ENCODE measurements around the gene CDK6. TPM values are rescaled to one million over a fixed set of nuclear protein-coding genes. Genes with fewer than 3 reads are reported as not detected.
A peak's percentile ranks its signal among the peaks of the same experiment; 100 is the strongest.

Gene CDK6
- total and polyA plus RNA-seq, 9 of the 15 experiments (the other 6 are each of a cell fraction or from before 2014, with no cell fraction given) = 7.6 to 109 (median 44.4) TPM

DNA sequence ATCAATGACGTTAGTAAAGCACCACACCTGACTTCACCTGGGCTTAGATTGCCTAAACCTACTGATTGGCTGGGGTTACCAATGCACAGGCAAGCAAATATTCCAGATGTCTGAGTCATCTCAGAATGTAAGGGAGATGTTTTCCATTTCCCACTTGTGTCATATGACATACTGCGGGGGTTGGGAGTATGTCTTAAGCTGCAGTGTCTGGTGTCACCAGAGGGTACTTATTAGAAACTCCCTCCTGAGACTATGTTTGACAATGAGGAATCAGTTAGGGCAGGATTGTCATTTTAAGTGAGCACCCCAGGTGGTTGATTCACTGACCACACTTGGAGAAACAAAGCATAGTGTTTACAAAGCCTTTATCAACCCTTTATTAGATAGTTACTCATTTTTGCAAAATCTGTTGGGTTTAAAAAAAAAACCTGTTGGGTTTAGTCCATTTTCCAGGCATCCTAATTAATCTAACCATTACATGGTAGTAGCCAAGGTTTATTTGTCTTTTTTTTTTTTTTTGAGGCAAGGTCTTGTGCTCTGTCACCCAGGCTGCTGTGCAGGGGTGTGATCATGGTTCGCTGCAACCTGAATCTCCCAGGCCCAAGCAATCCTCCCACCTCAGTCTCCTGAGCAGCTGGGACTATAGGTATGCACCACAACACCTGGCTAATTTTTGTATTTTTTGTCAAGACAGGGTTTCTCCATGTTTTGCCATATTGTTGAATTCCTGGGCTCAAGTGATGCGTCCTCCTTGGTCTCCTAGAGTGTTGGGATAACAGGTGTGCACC is 72.5 kb downstream of the CDK6 start (continued):
- no peak for TF ChIP-seq SRSF7 (optimal IDR thresholded peaks at IDR 0.05; ENCODE audit: low read depth, low read length)
- TF ChIP-seq MXI1 (IDR thresholded peaks at IDR 0.05; ENCODE audit: low read depth, low read length) = no peak
- TF ChIP-seq HDAC6 (IDR thresholded peaks at IDR 0.05; ENCODE audit: low read depth, low read length) = no peak
- TF ChIP-seq ZNF165 (CRISPR knock-in tag; IDR thresholded peaks at IDR 0.05; ENCODE audit: borderline replicate concordance) = no peak
- no peak for TF ChIP-seq GATAD2A (IDR thresholded peaks at IDR 0.05)
- no peak for TF ChIP-seq ZNF507 (tag; conservative IDR thresholded peaks at IDR 0.05)
- peak; percentile 79 for TF ChIP-seq FOSL1 (tag; conservative IDR thresholded peaks at IDR 0.05)
- TF ChIP-seq, protein P1, sequence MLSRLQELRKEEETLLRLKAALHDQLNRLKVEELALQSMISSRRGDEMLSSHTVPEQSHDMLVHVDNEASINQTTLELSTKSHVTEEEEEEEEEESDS (CRISPR knock-in tag; IDR thresholded peaks at IDR 0.05) = no peak
- TF ChIP-seq, protein P2, sequence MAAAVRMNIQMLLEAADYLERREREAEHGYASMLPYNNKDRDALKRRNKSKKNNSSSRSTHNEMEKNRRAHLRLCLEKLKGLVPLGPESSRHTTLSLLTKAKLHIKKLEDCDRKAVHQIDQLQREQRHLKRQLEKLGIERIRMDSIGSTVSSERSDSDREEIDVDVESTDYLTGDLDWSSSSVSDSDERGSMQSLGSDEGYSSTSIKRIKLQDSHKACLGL (CRISPR knock-in tag; IDR thresholded peaks at IDR 0.05; ENCODE audit: borderline replicate concordance, poor library complexity, severe bottlenecking) = no peak
- TF ChIP-seq ZBTB8A (IDR thresholded peaks at IDR 0.05; ENCODE audit: partially characterized antibody) = no peak
- TF ChIP-seq ZNF311 (CRISPR knock-in tag; IDR thresholded peaks at IDR 0.05) = no peak
- TF ChIP-seq GABPB1 (CRISPR knock-in tag; IDR thresholded peaks at IDR 0.05) = no peak
- no peak for TF ChIP-seq HSF4 (CRISPR knock-in tag; IDR thresholded peaks at IDR 0.05; ENCODE audit: borderline replicate concordance)
- TF ChIP-seq BHLHE40 (IDR thresholded peaks at IDR 0.05; ENCODE audit: low read length) = no peak
- TF ChIP-seq THRAP3 (IDR thresholded peaks at IDR 0.05; ENCODE audit: borderline replicate concordance) = no peak
- 0 out of 2 replicates have a peak, but pooled peaks have one; percentile 24 for TF ChIP-seq SMAD4 (CRISPR knock-in tag; conservative IDR thresholded peaks at IDR 0.05)
- TF ChIP-seq TARDBP (IDR thresholded peaks at IDR 0.05) = no peak
- no peak for TF ChIP-seq TEAD1 (CRISPR knock-in tag; IDR thresholded peaks at IDR 0.05)
- no peak for TF ChIP-seq SAFB2 (IDR thresholded peaks at IDR 0.05; ENCODE audit: borderline replicate concordance, low read depth, low read length, severe bottlenecking)
- TF ChIP-seq FOXJ3 (CRISPR knock-in tag; IDR thresholded peaks at IDR 0.05) = no peak
- no peak for TF ChIP-seq PHF8 (IDR thresholded peaks at IDR 0.05; ENCODE audit: borderline replicate concordance, low read length)
- TF ChIP-seq ZNF445 (CRISPR knock-in tag; IDR thresholded peaks at IDR 0.05; ENCODE audit: low read depth) = no peak
- TF ChIP-seq, protein P3, sequence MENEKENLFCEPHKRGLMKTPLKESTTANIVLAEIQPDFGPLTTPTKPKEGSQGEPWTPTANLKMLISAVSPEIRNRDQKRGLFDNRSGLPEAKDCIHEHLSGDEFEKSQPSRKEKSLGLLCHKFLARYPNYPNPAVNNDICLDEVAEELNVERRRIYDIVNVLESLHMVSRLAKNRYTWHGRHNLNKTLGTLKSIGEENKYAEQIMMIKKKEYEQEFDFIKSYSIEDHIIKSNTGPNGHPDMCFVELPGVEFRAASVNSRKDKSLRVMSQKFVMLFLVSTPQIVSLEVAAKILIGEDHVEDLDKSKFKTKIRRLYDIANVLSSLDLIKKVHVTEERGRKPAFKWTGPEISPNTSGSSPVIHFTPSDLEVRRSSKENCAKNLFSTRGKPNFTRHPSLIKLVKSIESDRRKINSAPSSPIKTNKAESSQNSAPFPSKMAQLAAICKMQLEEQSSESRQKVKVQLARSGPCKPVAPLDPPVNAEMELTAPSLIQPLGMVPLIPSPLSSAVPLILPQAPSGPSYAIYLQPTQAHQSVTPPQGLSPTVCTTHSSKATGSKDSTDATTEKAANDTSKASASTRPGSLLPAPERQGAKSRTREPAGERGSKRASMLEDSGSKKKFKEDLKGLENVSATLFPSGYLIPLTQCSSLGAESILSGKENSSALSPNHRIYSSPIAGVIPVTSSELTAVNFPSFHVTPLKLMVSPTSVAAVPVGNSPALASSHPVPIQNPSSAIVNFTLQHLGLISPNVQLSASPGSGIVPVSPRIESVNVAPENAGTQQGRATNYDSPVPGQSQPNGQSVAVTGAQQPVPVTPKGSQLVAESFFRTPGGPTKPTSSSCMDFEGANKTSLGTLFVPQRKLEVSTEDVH (IDR thresholded peaks at IDR 0.05; ENCODE audit: low read depth, partially characterized antibody) = no peak
- TF ChIP-seq TRIM28 (IDR thresholded peaks at IDR 0.05) = peak; percentile 49; the same call in 1 of the 2 replicates
- no peak for TF ChIP-seq POLR2H (tag; IDR thresholded peaks at IDR 0.05; ENCODE audit: low read depth)
- no peak for TF ChIP-seq ZNF444 (CRISPR knock-in tag; IDR thresholded peaks at IDR 0.05)
- no peak for TF ChIP-seq MEF2D (tag; conservative IDR thresholded peaks at IDR 0.05; ENCODE audit: low read depth)

Data from K562 (cell line).